Neuron (in vitro differentiated cells): Measurements from ENCODE around the gene UBL7.

Experiments
- H2AFZ ChIP-seq: one replicate; pipeline ENCODE4 v1.6.1; 2013; ENCODE audit warnings: low read depth, mild to moderate bottlenecking, inconsistent platforms, low read length, moderate library complexity
- H3K27me3 ChIP-seq: one replicate; pipeline ENCODE4 v1.6.1; 2013; ENCODE audit warnings: low read length; ENCODE audit not compliant: insufficient read depth
- H3K36me3 ChIP-seq: one replicate; pipeline ENCODE4 v1.6.1; 2013; ENCODE audit warnings: low read length; ENCODE audit not compliant: insufficient read depth
- H3K4me1 ChIP-seq: one replicate; pipeline ENCODE4 v1.6.1; 2013; ENCODE audit warnings: low read length; ENCODE audit not compliant: insufficient read depth
- H3K4me3 ChIP-seq: 2 replicates; pipeline ENCODE4 v1.5.1; 2013; ENCODE audit warnings: mild to moderate bottlenecking, low read length, moderate library complexity
- H3K9me3 ChIP-seq: one replicate; pipeline ENCODE4 v1.6.1; 2013; ENCODE audit warnings: low read length

Gene UBL7

DNA sequence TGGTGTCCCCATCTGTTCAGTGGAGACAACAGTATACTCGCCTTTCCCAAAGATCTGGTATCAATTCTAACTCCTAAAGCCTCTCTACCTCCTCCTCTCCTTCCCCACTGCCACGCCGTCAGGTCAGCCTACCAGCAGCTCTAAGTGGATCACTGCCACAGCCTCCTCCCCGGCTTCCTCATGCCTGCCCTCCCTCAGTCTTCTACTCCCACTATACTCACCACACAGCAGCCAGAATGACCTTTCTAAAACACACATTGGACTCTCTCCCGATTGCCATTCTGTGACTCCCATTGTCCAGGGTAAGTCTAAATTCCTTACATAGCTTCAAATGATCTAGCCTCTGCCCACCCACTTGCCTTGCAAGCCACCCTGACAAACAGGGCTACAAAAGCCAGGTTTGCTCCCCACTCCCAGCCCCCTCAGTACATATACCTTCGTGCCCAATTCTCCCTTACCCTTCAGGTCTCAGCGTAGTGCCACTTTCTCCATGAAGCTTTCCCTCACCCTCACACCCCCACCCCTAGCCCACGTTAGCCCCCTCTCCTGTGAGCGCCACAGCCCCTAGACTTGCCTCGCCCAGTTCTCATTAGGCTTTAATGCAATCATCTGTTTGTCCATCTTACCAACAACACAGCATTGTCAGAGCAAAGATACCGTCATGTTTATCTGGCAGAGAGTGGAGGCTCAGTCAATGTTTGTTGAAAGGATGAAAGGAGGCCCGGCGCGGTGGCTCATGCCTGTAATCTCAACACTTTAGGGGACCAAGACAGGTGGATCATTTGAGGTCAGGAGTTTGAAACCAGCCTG, 17.7 kb downstream of the UBL7 start:
- Histone ChIP-seq H2AFZ (no peak overlapping the region), H3K27me3 (no peaks in the 10 kb centered on the region), H3K9me3 (no peaks in the 10 kb centered on the region), H3K36me3 (peaks cover 21% of the 10 kb centered on the region), H3K4me1 (peaks cover 9% of the 10 kb centered on the region), H3K4me3 (no peak overlapping the region)

DNA sequence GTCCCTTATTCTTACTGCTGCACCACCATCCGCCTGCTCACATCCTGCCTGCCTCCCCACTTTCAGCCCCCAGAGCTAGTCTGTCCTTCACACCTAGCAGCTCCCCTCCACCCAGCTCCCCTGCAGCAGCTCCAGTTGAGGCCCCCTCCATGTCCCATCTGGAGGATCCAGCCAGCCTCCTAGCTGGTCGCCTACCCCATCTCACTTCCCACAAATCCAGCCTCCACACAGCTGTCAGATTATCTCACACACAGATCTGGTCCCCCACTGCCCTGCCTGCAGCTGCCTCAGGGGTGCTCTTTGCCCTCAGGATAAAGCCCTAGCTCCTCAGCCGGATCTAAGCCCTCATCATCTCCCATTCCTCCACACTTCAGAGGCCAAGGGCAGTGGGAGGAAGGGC, 18.4 kb downstream of the UBL7 start:
- H3K4me1 ChIP-seq = peaks cover 9% of the 10 kb centered on the region
- no peaks in the 10 kb centered on the region for H3K9me3 ChIP-seq
- H3K36me3 ChIP-seq = peaks cover 14% of the 10 kb centered on the region
- H2AFZ ChIP-seq = no peak overlapping the region
- H3K4me3 ChIP-seq = no peak overlapping the region
- no peaks in the 10 kb centered on the region for H3K27me3 ChIP-seq

DNA sequence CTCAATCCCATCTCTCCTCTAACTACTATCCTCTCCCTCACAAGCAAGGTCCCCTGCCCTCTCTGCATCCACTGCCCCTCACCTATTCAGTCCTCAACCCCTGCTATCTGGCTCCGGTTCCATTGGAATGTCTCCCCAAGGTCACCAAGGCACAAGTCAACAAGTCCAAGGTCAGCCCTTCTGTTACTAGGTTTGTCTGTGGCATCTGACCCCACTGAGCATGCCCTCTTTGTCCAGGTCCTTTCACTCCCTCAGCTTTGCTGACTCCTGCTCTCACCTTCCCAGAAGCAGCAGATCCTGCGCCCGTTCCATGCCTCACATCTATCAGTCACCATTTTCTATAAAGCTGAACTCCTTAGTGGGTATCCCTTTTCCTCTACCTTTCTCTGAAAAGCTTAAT, 18.9 kb downstream of the UBL7 start:
- Histone ChIP-seq H3K9me3 (no peaks in the 10 kb centered on the region), H3K4me3 (no peak overlapping the region), H2AFZ (no peak overlapping the region), H3K27me3 (no peaks in the 10 kb centered on the region), H3K36me3 (peaks cover 11% of the 10 kb centered on the region), H3K4me1 (peaks cover 9% of the 10 kb centered on the region)

DNA sequence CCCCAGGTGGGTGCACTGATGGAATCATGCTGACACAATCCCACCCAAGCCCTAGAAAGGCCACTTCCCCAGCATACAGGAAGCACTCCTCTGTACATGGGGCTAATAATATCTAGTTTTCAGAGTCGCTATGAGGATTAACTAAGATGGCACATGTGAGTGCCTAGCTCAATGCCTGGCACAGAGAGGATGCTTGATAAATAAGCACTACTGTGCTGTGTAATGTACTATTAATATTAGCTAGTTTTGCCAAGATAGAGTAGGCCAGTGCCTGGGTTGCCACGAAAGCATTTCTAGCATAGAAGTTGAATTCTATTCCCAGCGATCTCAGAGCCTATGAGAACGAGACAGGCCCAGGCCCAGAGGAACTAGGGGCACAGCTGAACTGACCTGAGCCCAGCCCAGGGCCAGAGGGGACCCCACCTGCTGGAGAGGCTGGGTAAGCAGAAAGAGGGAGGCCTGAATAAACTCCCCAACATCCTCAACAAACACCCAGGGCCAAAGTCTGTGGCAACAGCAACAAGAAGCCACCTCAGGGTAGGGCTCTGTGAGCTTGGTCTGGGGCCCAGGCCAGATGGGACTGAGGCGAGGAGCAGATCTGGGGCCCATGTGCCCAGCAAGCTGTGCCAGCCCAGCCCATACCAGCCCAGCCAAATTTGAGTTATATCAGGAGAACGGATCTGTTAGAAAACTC, 19.6 kb downstream of the UBL7 start:
- Histone ChIP-seq H3K9me3 (no peaks in the 10 kb centered on the region), H3K4me1 (peaks cover 9% of the 10 kb centered on the region), H3K4me3 (no peak overlapping the region), H3K36me3 (peaks cover 6% of the 10 kb centered on the region), H2AFZ (no peak overlapping the region), H3K27me3 (no peaks in the 10 kb centered on the region)

DNA sequence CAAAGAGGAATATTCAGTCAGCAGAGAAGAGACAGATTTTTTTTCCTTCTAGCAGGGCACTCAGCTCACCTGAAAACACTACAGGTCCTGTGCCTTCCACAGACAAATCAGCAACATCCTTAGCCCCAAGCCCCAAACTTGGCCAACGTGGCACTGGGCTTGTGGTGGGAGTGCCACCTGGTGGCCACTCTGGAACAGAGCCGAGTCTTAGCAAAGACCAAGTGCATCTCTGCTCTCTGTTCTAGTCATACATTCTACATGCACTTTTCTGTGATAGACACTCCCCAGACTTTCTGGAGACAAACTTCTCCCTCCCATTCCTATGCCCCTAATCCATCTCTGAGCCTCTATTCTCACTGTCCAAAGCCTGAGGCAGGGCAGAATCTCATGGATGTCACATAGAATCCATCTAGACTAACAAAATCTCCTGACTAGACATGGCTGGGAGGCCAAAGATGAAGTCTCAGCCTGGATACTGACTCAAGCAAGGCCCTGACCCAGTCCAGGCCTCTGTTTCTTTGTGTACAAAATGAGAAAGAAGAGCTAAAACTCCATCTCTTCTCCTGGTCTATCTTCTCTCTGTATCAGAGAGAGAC, 22.1 kb downstream of the UBL7 start:
- no peaks in the 10 kb centered on the region for H3K9me3 ChIP-seq
- H3K36me3 ChIP-seq = no peaks in the 10 kb centered on the region
- H3K4me1 ChIP-seq = peaks cover 21% of the 10 kb centered on the region
- peaks cover 4% of the 10 kb centered on the region for H3K27me3 ChIP-seq
- no peak overlapping the region for H2AFZ ChIP-seq
- H3K4me3 ChIP-seq = no peak overlapping the region

DNA sequence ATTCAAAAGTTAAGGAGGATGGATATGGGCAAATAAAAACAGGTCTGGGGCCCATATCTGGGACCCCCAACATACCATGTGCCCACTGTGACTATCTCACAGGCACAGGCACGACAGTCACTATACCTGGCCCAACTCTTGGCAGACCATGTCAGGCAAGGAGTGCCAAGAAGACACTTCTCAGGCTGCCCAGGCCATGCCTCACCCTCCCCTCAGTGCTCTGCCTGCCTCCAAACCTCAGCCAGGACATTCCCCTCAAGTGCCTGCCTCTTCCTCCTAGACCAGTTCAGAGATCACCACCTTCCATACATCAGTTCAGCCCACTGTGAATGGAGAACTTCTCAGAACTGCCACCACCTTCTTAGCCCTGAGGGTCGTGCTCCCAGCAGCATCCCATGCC, 22.8 kb downstream of the UBL7 start:
- no peak overlapping the region for H2AFZ ChIP-seq
- H3K27me3 ChIP-seq = peaks cover 4% of the 10 kb centered on the region
- no peaks in the 10 kb centered on the region for H3K9me3 ChIP-seq
- no peak overlapping the region for H3K4me3 ChIP-seq
- no peaks in the 10 kb centered on the region for H3K36me3 ChIP-seq
- H3K4me1 ChIP-seq = peaks cover 21% of the 10 kb centered on the region

DNA sequence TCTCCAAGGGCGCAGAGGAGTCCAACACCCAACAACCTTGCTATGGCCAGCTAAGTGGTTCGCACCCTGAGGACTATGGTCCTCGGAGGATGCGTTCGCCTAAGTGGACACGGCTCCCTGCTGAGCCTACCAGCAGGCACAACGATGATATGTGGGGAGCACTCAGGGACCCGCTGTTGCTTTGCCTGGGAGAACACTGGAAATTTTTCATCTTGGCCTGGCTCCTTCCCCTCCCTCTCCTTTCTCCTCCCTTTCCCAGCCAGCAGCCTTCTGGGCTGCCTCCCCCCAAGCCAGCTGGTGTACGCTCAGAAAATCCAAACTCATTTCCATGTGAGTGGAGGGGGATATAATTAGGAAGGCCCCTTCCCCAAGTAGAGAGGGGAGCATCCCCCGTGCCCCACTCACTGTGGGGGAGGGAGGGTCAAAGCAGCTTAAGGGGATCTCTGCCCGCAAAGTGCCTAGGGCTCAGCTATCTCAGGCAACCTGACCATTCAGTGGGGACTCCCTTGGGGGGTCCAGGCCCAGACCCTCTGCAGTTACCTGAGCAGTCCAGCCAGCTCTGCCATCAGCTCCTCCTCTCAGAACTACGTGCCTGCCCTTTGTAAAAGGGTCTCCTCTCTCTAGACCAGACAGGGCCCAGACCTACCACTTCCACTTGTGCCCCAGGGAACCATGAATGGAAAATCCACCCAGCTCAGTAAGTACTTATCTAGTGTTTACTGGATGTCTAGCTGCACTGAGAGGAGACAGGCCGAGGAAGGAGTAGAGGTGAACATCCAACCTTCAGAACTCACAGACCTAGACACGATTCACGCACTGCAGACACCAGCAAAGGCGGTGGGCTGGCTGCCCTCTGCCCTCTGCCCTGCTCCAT, 26.5 kb downstream of the UBL7 start:
- no peaks in the 10 kb centered on the region for H3K36me3 ChIP-seq
- no peaks in the 10 kb centered on the region for H3K9me3 ChIP-seq
- H3K4me3 ChIP-seq = peak overlapping the region; percentile 81

DNA sequence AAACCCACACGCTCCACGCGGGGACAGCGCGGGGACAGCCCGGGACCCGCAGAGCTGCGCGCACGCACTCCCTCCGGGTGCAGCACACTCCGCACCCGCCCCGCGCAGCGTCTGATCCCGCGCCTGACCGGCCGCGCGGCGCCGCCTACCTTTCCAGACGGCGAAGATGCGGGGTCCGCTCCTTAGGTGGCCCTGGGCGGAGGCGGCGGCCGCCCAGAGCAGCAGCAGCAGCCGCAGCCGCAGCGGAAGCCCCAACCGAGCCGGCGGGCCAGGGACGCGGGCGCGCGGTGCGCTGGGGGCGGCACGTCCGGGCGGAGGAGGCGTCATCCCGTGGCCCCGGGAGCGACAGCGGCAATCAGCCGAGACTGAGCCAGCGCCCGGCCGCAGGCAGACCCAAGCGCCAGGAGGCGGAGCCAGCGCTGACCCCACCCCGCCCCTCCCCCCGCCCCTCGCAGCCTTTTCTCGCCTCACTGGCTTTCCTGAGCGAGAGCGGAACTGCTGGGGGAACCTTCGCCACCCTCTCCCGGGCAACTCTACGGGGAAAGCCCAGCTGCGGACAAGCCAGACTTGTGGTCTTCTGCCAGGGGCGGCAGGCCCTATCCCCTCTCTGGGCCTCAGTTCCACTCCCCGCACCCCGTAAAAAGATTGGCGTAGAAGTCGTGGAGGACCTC, 27.2 kb downstream of the UBL7 start, which contains the start of gene SEMA7A:
TSS of gene SEMA7A (minus strand) at position 367 of the 671 bp plus-strand sequence. CDS start at position 327, 40 bp downstream.
- Histone ChIP-seq H3K36me3 (no peaks in the 10 kb centered on the region), H3K27me3 (peaks cover 12% of the 10 kb centered on the region), H2AFZ (peak within 1 kb of the TSS; percentile 97), H3K4me1 (peaks cover 16% of the 10 kb centered on the region), H3K4me3 (peak within 1 kb of the TSS; percentile 81), H3K9me3 (no peaks in the 10 kb centered on the region)

More for the DNA sequence above, 26.5 kb downstream of the UBL7 start:
- peak overlapping the region; percentile 97 for H2AFZ ChIP-seq
- H3K27me3 ChIP-seq = peaks cover 12% of the 10 kb centered on the region
- peaks cover 16% of the 10 kb centered on the region for H3K4me1 ChIP-seq

DNA sequence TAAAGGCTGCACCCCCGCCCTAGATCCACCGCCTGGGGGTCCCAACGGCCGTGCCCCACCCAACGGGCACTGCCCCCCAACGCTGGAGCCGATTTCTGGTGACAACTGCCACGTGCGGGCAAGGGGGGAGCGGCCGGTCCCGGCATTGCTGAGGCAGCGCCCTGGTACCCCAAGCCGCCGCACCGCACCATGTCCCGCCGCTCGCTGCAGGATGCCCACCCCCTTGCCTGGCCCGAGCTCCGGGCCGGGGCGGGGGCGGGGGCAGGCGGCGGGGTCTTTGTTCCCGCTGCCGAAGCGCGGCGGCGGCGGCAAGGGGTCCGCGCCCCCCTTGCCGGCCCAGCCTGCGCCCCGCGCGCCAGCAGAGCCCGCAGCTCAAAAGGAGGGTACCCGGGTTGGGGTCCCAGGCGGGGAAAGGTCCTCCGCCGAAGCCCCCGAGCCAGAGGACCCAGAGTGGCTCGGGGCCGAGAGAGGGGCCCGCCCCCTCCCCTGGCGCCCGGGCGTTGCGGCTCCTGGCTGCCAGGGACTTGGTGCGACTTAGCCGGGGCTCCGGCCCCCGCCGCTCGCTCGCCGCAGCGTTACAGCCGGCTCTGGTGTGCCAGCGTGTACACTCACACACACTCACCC, 27.9 kb downstream of the UBL7 start:
- Histone ChIP-seq H3K4me3 (peak overlapping the region; percentile 81), H2AFZ (peak overlapping the region; percentile 97), H3K27me3 (peaks cover 12% of the 10 kb centered on the region), H3K4me1 (peaks cover 16% of the 10 kb centered on the region), H3K9me3 (no peaks in the 10 kb centered on the region), H3K36me3 (no peaks in the 10 kb centered on the region)

DNA sequence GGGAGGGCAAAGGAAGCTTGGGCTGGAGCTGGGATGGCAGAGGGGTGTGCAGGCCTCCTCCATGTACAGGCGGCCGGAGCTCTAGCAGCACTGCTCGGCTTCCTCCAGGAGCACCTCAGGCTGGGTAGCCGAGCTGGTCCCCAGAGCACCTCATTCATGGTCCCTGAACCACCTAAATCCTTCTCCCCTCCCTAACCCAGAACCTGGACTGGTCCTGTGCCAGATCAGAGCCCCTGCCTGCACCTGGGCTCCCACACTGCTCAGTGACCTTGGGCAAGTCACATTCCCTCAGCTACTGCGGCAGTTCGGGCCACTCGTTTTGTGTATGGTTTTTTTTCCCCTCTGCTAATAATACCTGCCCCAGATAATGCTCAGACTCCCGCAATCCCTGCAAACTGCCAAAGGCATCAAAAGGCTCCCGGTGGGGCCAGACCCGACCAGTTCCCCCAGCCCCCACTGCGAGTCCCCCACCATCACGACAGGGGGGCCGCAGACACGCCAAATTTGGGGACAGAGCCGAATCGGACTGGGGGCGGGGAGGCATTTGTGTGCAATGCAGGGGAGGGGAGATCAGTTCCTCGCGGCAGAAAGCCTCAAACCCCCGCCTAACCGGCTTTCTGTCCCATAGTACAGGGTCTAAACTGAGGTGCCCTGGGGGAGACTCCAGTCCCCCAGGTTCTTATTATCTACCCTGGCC, 28.5 kb downstream of the UBL7 start:
- Histone ChIP-seq H3K4me3 (peak overlapping the region; percentile 81), H3K9me3 (no peaks in the 10 kb centered on the region), H3K36me3 (no peaks in the 10 kb centered on the region), H2AFZ (peak overlapping the region; percentile 97), H3K4me1 (peaks cover 16% of the 10 kb centered on the region), H3K27me3 (peaks cover 12% of the 10 kb centered on the region)

DNA sequence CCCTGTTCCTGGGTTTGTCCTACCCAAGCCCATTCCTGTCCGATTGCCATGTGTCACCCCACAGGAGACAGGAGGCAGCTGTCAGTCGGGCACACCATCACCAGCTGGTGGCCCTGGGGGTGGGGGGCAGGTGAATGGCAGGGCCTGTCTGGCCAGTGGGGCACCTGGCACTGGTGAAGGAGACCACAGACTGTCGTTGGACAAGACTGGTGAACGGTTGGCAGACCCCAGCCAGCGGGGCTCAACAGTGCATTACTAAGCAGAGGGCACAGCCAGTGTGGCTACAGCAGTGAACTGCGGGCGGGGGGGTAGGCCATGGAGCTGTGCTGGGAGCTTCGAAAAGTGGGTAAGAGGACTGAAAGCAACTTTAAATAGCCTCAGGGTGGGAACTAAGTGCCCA, 29.3 kb downstream of the UBL7 start:
- no peak overlapping the region for H2AFZ ChIP-seq
- peaks cover 12% of the 10 kb centered on the region for H3K27me3 ChIP-seq
- H3K36me3 ChIP-seq = no peaks in the 10 kb centered on the region
- no peak overlapping the region for H3K4me3 ChIP-seq
- peaks cover 16% of the 10 kb centered on the region for H3K4me1 ChIP-seq
- H3K9me3 ChIP-seq = no peaks in the 10 kb centered on the region
